Measurements from ENCODE around the gene PLCL2. TPM values are rescaled to one million over a fixed set of nuclear protein-coding genes. Genes with fewer than 3 reads are reported as not detected.
"Not testable (repeated sequence)": the region's sequence is repeated elsewhere in the genome, so short reads cannot be mapped to it uniquely, and the experiment has no call there.

The PLCL2 gene
- total RNA-seq, 1 donor from 2014 or later = 12.1 TPM

DNA sequence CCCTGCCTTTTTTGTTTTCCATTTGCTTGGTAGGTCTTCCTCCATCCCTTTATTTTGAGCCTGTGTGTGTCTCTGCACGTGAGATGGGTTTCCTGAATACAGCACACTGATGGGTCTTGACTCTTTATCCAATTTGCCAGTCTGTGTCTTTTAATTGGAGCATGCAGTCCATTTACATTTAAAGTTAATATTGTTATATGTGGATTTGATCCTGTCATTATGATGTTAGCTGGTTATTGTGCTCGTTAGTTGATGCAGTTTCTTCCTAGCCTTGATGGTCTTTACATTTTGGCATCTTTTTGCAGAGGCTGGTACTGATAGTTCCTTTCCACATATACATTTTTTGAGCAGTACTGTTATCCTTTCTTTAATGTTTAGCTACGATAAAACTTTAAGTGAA lies 73.1 kb downstream of the PLCL2 start:
- not testable (repeated sequence) for DNase-seq (ENCODE audit: low read depth, low spot score)

GRCh38 chr3:16960125-16960524 lies 75.4 kb downstream of the PLCL2 start:
- no peak for DNase-seq (ENCODE audit: low read depth, low spot score)

- no peak for DNase-seq (ENCODE audit: low read depth, low spot score)
Measured at GRCh38 chr3:16961621-16962205, 77.0 kb downstream of the PLCL2 start.

- no peak for DNase-seq (ENCODE audit: low read depth, low spot score)
Measured at GRCh38 chr3:16975083-16975482, 90.3 kb downstream of the PLCL2 start.

GRCh38 chr3:16978234-16978920 lies 93.6 kb downstream of the PLCL2 start:
- no peak for DNase-seq (ENCODE audit: low read depth, low spot score)

DNA sequence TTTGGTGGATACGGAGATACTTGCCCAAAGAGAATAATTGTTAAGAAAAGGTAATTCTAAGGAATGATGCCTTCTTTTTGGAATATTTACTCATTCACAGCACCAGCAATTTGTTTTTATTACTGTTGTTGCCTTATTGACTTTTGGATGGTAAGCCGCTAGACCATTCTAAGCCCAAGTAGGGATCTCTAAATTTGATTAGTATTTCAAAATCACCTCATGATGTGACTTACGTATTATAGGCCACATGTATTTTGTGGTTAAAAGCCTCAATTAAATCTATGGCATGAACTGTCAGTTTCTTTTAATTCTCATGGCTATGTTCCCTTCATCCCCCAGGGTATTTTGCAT lies 94.1 kb downstream of the PLCL2 start:
- DNase-seq (ENCODE audit: low read depth, low spot score) = no peak

DNA sequence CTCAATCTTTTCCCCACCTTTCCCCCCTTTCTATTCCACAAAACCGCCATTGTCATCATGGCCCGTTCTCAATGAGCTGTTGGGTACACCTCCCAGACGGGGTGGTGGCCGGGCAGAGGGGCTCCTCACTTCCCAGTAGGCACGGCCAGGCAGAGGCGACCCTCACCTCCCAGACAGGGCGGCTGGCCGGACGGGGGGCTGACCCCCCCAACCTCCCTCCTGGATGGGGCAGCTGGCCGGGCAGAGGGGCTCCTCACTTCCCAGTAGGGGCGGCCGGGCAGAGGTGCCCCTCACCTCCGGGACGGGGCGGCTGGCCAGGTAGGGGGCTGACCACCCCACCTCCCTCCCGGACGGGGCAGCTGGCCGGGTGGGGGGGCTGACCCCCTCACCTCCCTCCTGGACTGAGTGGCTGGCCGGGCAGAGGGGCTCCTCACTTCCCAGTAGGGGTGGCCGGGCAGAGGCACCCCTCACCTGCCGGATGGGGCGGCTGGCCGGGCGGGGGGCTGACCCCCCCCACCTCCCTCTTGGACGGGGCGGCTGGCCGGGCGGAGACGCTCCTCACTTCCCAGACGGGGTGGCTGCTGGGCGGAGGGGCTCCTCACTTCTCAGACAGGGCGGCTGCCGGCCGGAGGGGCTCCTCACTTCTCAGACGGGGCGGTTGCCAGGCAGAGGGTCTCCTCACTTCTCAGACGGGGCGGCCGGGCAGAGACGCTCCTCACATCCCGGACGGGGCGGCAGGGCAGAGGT lies 95.2 kb downstream of the PLCL2 start:
- DNase-seq (ENCODE audit: low read depth, low spot score) = not testable (repeated sequence)

DNA sequence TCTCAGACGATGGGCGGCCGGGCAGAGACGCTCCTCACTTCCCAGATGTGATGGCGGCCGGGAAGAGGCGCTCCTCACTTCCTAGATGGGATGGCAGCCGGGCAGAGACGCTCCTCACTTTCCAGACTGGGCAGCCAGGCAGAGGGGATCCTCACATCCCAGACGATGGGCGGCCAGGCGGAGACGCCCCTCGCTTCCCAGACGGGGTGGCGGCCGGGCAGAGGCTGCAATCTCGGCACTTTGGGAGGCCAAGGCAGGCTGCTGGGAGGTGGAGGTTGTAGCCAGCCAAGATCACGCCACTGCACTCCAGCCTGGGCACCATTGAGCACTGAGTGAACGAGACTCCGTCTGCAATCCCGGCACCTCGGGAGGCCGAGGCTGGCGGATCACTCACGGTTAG lies 95.8 kb downstream of the PLCL2 start:
- not testable (repeated sequence) for DNase-seq (ENCODE audit: low read depth, low spot score)

- DNase-seq (ENCODE audit: low read depth, low spot score) = no peak
Measured at GRCh38 chr3:16982460-16982859, 97.7 kb downstream of the PLCL2 start.

- no peak for DNase-seq (ENCODE audit: low read depth, low spot score)
Measured at GRCh38 chr3:16985608-16986007, 100.9 kb downstream of the PLCL2 start.

- no peak for DNase-seq (ENCODE audit: low read depth, low spot score)
Measured at GRCh38 chr3:16987141-16987540, 102.4 kb downstream of the PLCL2 start.

- no peak for DNase-seq (ENCODE audit: low read depth, low spot score)
Measured at GRCh38 chr3:16990163-16990562, 105.4 kb downstream of the PLCL2 start.

GRCh38 chr3:16992198-16992597 lies 107.4 kb downstream of the PLCL2 start:
- no peak for DNase-seq (ENCODE audit: low read depth, low spot score)

DNA sequence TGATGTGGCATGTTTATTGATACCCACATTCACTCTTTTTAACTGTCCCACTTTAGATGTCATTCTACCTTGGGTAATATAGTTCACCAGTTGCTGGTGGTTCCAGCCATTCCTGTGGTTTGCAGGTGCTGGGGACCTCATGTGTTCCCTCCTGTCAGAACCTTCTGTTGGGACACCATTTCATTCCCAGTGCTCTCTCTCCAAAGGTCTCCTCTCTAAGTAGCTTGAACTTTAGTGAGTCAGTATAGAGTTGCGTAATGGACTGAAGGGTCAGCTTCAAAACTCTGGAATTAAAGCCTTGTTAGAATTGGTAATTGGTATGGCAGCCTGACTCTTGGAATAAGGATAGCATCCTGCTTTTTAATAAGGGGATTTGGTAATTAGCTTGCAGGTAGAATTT lies 108.5 kb downstream of the PLCL2 start:
- no peak for DNase-seq (ENCODE audit: low read depth, low spot score)

- DNase-seq (ENCODE audit: low read depth, low spot score) = no peak
Measured at GRCh38 chr3:16994854-16995525, 110.2 kb downstream of the PLCL2 start.

DNA sequence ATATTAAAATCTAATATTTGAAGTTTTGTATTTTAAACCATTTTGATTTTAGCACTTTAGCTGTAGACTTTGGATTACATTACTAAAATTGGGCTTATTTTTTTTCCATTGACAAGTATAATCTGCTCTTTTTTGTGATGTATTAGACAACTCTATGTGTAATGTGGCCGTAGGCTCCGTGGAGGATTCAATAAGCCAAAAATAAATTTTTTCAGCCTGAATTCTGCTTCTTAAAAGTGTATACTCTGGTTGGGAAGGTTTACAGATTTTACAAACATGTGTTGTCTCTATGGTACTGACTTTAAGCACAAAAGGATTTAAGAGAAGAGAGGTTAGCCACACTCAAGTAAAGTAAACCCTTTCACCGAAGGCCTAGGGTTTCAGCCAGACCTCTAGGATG lies 110.8 kb downstream of the PLCL2 start:
- DNase-seq (ENCODE audit: low read depth, low spot score) = no peak

- no peak for DNase-seq (ENCODE audit: low read depth, low spot score)
Measured at GRCh38 chr3:16998236-16998923, 113.6 kb downstream of the PLCL2 start.

DNA sequence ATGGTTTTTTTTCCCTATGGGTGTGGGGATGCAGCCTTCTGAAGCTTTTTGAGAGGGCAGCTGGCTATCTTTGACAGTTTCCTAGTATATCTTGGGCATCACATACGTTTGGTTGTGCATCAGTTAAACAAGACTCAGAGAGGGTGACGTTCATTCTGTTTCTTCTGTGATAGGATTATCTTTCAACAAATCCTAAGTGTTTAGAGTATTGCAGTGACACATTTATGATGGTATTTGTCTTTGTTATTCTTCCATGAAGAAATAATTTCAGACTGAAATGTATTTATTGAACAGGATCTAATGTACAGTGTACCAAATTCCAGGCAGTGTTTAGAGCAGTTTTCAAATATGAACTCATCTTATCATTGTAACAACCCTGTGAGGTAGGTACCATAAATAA lies 114.4 kb downstream of the PLCL2 start:
- no peak for DNase-seq (ENCODE audit: low read depth, low spot score)

- DNase-seq (ENCODE audit: low read depth, low spot score) = no peak
Measured at GRCh38 chr3:16999871-17000270, 115.1 kb downstream of the PLCL2 start.

DNA sequence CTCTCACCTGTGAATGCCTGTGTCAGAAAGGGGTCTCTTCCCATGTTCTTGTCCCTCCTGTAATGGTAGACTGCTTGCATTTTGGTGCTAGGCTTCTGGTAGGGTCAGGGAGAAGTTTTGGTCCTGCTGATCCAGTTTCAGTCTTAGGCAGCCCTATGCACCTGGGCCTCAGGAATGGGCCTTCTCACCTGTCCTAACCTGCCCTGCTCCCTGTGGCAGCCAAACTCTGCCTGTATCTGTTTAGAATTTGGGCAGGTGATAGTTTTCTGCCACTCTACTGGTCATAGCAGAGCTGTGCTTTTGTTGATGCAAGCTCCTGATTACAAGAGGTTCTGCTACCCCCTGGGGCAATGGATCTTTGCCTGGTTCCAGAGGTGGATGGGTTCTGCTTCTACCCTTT lies 118.7 kb downstream of the PLCL2 start:
- no peak for DNase-seq (ENCODE audit: low read depth, low spot score)

DNA sequence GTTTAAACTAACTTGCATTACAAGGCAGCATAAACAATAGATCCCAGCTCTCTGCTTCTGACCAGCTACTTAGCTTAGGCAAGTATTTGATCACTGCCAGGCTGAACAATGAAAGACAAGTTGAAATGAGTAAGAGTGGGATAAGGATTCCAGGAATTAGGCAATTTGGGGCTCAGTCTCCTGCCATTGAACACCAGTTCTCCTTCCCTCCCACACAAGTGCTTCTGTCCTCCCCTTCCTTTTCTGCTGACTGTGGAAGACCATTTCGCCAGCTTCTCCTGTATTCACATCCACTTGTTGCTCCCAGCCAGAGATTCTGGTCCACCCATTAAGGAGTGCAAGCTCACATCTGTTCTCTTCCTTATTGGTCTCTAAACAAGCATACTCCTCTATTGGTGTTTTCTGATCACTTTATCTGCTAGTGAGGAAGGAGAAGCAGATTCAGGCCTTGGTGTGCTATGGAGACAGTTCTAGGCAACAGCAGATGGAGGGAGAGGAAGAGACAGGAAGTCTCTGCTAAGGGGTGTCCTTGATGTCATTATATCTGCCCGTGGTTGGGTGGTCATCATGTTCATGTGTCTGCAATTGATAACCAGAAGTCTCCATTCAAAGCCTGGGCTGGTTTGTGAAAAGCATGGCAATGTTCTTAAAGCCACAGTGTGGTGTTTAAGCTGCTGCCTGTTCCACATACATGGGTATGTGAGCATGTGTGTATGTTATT lies 121.5 kb downstream of the PLCL2 start:
- no peak for DNase-seq (ENCODE audit: low read depth, low spot score)

Data from pulmonary artery endothelial cell (primary cell).